HCT116 (cell line): ENCODE measurements around the gene ARHGAP31. TPM values are rescaled to one million over a fixed set of nuclear protein-coding genes. Genes with fewer than 3 reads are reported as not detected.

ENCODE experiments used
- ATAC-seq: fragments of 200-7000 bp; cut with Tn5 transposase; 2 replicates; pipeline ENCODE4 v1.9.1; 2020; ENCODE audit warnings: mild to moderate bottlenecking, moderate library complexity
- BruUV-seq: library from RNA; stranded (reverse); fragments of 400-500 nt; replicated peaks from 2 replicates; lab custom pipeline; 2021; lab: Mats Ljungman, UMichigan
- CTCF ChIA-PET: fragments of 300-600 bp; sonication (Branson Sonifier 250); formaldehyde crosslinking; loops from one replicate; lab custom pipeline; 2021; ENCODE audit warnings: antibody characterized with exemption; lab: Charles Lee
- POLR2A ChIA-PET: fragments of 300-600, 350-600 bp; sonication (Branson Sonifier 250); formaldehyde crosslinking; loops from one replicate; lab custom pipeline; 2021; ENCODE audit warnings: antibody characterized with exemption; lab: Charles Lee
- RAD21 ChIA-PET, 2 experiments: fragments of 300-600 bp; sonication (Branson Sonifier 250); formaldehyde crosslinking; loops; one replicate each; lab custom pipeline; 2023; ENCODE audit warnings: low total read pairs in 2 of 2; ENCODE audit not compliant: uncharacterized antibody in 2 of 2, unreplicated experiment in 2 of 2, low non-redundant PET in 1 of 2; lab: Charles Lee
- DNase-seq: peaks from one replicate; pipeline ENCODE4 v3.0.0-alpha.2; 2010; ENCODE audit warnings: low read depth, low spot score
- H2AFZ ChIP-seq: fragments of 200-600 bp; shearing (Covaris generic), sonication (generic); 2 replicates; pipeline ENCODE4 v1.6.1; 2017; ENCODE audit warnings: low read depth, mixed run types, mixed read lengths, antibody characterized with exemption, low read length; ENCODE audit not compliant: poor library complexity, severe bottlenecking
- H3K27ac ChIP-seq: 2 replicates; pipeline ENCODE4 v1.5.1; 2012; ENCODE audit warnings: low read depth, low read length
- H3K27me3 ChIP-seq: fragments of 200-600 bp; sonication (generic); 2 replicates; pipeline ENCODE4 v1.6.1; 2016; ENCODE audit warnings: mixed run types, low read length, mixed read lengths; ENCODE audit not compliant: insufficient read depth
- H3K36me3 ChIP-seq, 2 experiments: fragments of 200-500 bp in 1 of 2; fragments of 200-600 bp in 1 of 2; sonication (Bioruptor generic) in 1 of 2; sonication (generic) in 1 of 2; 2 replicates each; pipeline versions ENCODE4 v1.5.1 to v1.6.1; 2014 to 2016; ENCODE audit warnings: low read length in 2 of 2, inconsistent platforms in 1 of 2, mixed read lengths in 1 of 2, mixed run types in 1 of 2; ENCODE audit not compliant: insufficient read depth in 2 of 2, control insufficient read depth in 1 of 2
- H3K4me1 ChIP-seq, 2 experiments: fragments of 200-600 bp in 1 of 2; sonication (generic) in 1 of 2; 2 replicates each; pipeline versions ENCODE4 v1.5.1 to v1.6.1; 2012 to 2017; ENCODE audit warnings: low read length in 2 of 2, inconsistent platforms in 1 of 2, mild to moderate bottlenecking in 1 of 2, mixed read lengths in 1 of 2, mixed run types in 1 of 2, moderate library complexity in 1 of 2; ENCODE audit not compliant: insufficient read depth in 2 of 2, control insufficient read depth in 1 of 2
- H3K4me2 ChIP-seq: fragments of 200-600 bp; sonication (generic); 2 replicates; pipeline ENCODE4 v1.6.1; 2017; ENCODE audit warnings: mixed run types, low read length, mixed read lengths
- H3K4me3 ChIP-seq, 2 experiments: fragments of 200-600 bp in 1 of 2; sonication (generic) in 1 of 2; replicated peaks in 1 of 2; 2 replicates each; pipeline ENCODE4 v1.5.1; 2011 to 2016; ENCODE audit warnings: low read length in 2 of 2, control low read depth in 1 of 2, low read depth in 1 of 2, mild to moderate bottlenecking in 1 of 2, mixed read lengths in 1 of 2, mixed run types in 1 of 2
- H3K79me2 ChIP-seq: fragments of 200-600 bp; sonication (generic); 2 replicates; pipeline ENCODE4 v1.6.1; 2017; ENCODE audit warnings: mild to moderate bottlenecking, mixed run types, low read length, moderate library complexity, mixed read lengths; ENCODE audit not compliant: insufficient read depth
- H3K9ac ChIP-seq: fragments of 200-600 bp; sonication (generic); 2 replicates; pipeline ENCODE4 v1.6.1; 2016; ENCODE audit warnings: low read length, mixed read lengths
- H3K9me2 ChIP-seq: fragments of 200-600 bp; sonication (generic), shearing (Covaris generic); 2 replicates; pipeline ENCODE4 v1.6.1; 2017; ENCODE audit warnings: mixed run types, mild to moderate bottlenecking, moderate library complexity; ENCODE audit not compliant: insufficient read depth
- H3K9me3 ChIP-seq, 2 experiments: fragments of 200-500 bp in 1 of 2; fragments of 200-600 bp in 1 of 2; sonication (Bioruptor generic) in 1 of 2; sonication (generic) in 1 of 2; 2 replicates each; pipeline ENCODE4 v1.6.1; 2014 to 2017; ENCODE audit warnings: low read length in 2 of 2, mixed read lengths in 2 of 2, inconsistent platforms in 1 of 2, low read depth in 1 of 2, mild to moderate bottlenecking in 1 of 2, mixed run types in 1 of 2, moderate library complexity in 1 of 2; ENCODE audit not compliant: control insufficient read depth in 1 of 2, insufficient read depth in 1 of 2
- H4K20me1 ChIP-seq: fragments of 200-600 bp; sonication (generic), shearing (Covaris generic); 2 replicates; pipeline ENCODE4 v1.6.1; 2017; ENCODE audit warnings: mixed run types, mild to moderate bottlenecking, moderate library complexity; ENCODE audit not compliant: insufficient read depth
- ELF1 ChIP-seq: IDR thresholded peaks from 2 replicates; pipeline ENCODE4 v1.6.1; 2012; ENCODE audit warnings: low read depth, borderline replicate concordance
- EZH2 ChIP-seq: fragments of 200-600 bp; sonication (generic); IDR thresholded peaks from 2 replicates; pipeline ENCODE4 v1.6.1; 2017; ENCODE audit warnings: antibody characterized with exemption, mixed run types
- JUND ChIP-seq: IDR thresholded peaks from 2 replicates; pipeline ENCODE4 v1.6.1; 2012
- POLR2A ChIP-seq: IDR thresholded peaks from 2 replicates; pipeline ENCODE4 v1.7.0; 2011; ENCODE audit warnings: borderline replicate concordance; ENCODE audit not compliant: insufficient read depth, insufficient read length; ENCODE audit errors: extremely low read depth
- RAD21 ChIP-seq: IDR thresholded peaks from 2 replicates; pipeline ENCODE4 v1.6.1; 2012; ENCODE audit warnings: low read depth, mild to moderate bottlenecking
- REST ChIP-seq: IDR thresholded peaks from 2 replicates; pipeline ENCODE4 v1.6.1; 2012; ENCODE audit warnings: low read depth
- SP1 ChIP-seq: IDR thresholded peaks from 2 replicates; pipeline ENCODE4 v1.6.1; 2012; ENCODE audit warnings: low read depth
- TCF7L2 ChIP-seq: IDR thresholded peaks from 2 replicates; pipeline ENCODE4 v1.7.0; 2011; ENCODE audit warnings: borderline replicate concordance, inconsistent platforms; ENCODE audit not compliant: insufficient read depth, insufficient read length; ENCODE audit errors: extremely low read depth
- ZBTB33 ChIP-seq: IDR thresholded peaks from 2 replicates; pipeline ENCODE4 v1.6.1; 2011; ENCODE audit warnings: mild to moderate bottlenecking, low read length, moderate library complexity; ENCODE audit not compliant: insufficient replicate concordance; ENCODE audit errors: extremely low read depth
- ZFX ChIP-seq: fragments of 450-650 bp; IDR thresholded peaks from 2 replicates; pipeline ENCODE4 v1.6.1; 2017
- ZNF274 ChIP-seq: fragments of 200-500 bp; sonication (Bioruptor generic); IDR thresholded peaks from 2 replicates; pipeline ENCODE4 v1.6.1; 2014; ENCODE audit warnings: mild to moderate bottlenecking, low read depth, low read length, inconsistent platforms
- intact Hi-C: fragments of 100-400 bp; cut with micrococcal nuclease; formaldehyde crosslinking; loops from 2 replicates; pipeline ENCODE4 v1.10.0; 2022
- total RNA-seq: library from RNA; stranded (reverse); gene quantifications from one replicate; pipeline ENCODE4 v1.2.1, GENCODE V29; 2021; ENCODE audit not compliant: unreplicated experiment
- TF ChIP-seq, protein P1 (sequence below): IDR thresholded peaks from 2 replicates; pipeline ENCODE4 v1.6.1; 2012
- TF ChIP-seq, protein P2 (sequence below): IDR thresholded peaks from 2 replicates; pipeline ENCODE4 v1.6.1; 2012

The ARHGAP31 gene
- total RNA-seq, 1 experiment from 2014 or later = 0.93 TPM

DNA sequence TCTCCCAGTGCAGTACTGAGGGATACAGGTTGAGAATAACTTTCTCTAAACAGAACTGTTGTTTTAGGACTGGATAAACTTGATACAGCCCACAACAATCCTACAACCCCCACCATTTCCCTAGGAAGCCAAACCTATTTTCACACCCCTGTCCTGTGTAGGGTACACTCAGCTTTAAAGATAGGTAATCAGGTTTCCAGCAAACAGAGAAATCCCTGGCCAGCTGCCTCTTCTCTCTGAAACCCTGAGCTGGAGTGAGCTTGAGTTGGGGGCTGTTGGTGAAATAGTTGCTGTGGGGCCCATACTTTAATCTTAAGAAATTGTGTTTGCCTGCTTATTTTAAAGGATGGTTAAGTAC is 22.1 kb downstream of the ARHGAP31 start:
- Histone ChIP-seq H3K9me2 (no peaks in the 10 kb centered on the region), H3K36me3 (no peaks in the 10 kb centered on the region), H3K79me2 (no peaks in the 10 kb centered on the region), H3K4me3 (no peak overlapping the region), H3K27me3 (no peaks in the 10 kb centered on the region)
- POLR2A ChIA-PET = no interaction called here
- no peak for DNase-seq
- RAD21 ChIA-PET = no interaction called here
- no peak for ATAC-seq
- BruUV-seq = no TSS peak
- TF ChIP-seq TCF7L2 (no peak), POLR2A (no peak), ZNF274 (no peak), ZBTB33 (no peak), SP1 (no peak), ELF1 (no peak), JUND (no peak), REST (no peak), RAD21 (no peak), ZFX (no peak), EZH2 (no peak)
- TF ChIP-seq, protein P1, sequence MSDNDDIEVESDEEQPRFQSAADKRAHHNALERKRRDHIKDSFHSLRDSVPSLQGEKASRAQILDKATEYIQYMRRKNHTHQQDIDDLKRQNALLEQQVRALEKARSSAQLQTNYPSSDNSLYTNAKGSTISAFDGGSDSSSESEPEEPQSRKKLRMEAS = no peak
- TF ChIP-seq, protein P2, sequence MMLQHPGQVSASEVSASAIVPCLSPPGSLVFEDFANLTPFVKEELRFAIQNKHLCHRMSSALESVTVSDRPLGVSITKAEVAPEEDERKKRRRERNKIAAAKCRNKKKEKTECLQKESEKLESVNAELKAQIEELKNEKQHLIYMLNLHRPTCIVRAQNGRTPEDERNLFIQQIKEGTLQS = no peak
- TF ChIP-seq, all 23 proteins: peak for 0
- Histone ChIP-seq H3K4me1 (peaks cover 0 to 9% of the 10 kb centered on the region in 2 experiments; a peak in 2 of 4 replicates), H3K9ac (no peak overlapping the region), H4K20me1 (no peaks in the 10 kb centered on the region), H2AFZ (no peak overlapping the region), H3K4me2 (no peak overlapping the region), H3K27ac (no peak overlapping the region), H3K9me3 (no peaks in the 10 kb centered on the region)
- intact Hi-C loops = no loop called here
- CTCF ChIA-PET = no interaction called here
